ENCODE data around the gene CNTFR.

GRCh38 chr9:34552606-34552981 is 36.9 kb downstream of the CNTFR start:
- TF ChIP-seq CTCF (IDR thresholded peaks at IDR 0.05) (no peak), EZH2 (IDR thresholded peaks at IDR 0.05) (no peak)

Data from neural progenitor cell (in vitro differentiated cells).